ENCODE measurements around the gene GAD1. TPM values are rescaled to one million over a fixed set of nuclear protein-coding genes. Genes with fewer than 3 reads are reported as not detected.

GAD1 gene
- total RNA-seq, 1 donor from 2014 or later, result not detected

GRCh38 chr2:170882758-170883157 lies 66.1 kb downstream of the GAD1 start:
- intact Hi-C loops (cut with DNase I), result no loop called here
- DNase-seq (no peak), ATAC-seq (ENCODE audit: poor library complexity) (no peak)

GRCh38 chr2:170883683-170884082 lies 67.0 kb downstream of the GAD1 start:
- ATAC-seq (ENCODE audit: poor library complexity), result no peak
- no peak for DNase-seq
- intact Hi-C loops (cut with DNase I), result no loop called here

- ATAC-seq (ENCODE audit: poor library complexity), result no peak
- no peak for DNase-seq
- intact Hi-C loops (cut with DNase I), result no loop called here
Observed at GRCh38 chr2:170885130-170885791, 68.6 kb downstream of the GAD1 start.

- no peak for ATAC-seq (ENCODE audit: poor library complexity)
- no peak for DNase-seq
- intact Hi-C loops (cut with DNase I), result no loop called here
Observed at GRCh38 chr2:170886386-170886785, 69.7 kb downstream of the GAD1 start.

- DNase-seq, result no peak
- intact Hi-C loops (cut with DNase I), result no loop called here
- ATAC-seq (ENCODE audit: poor library complexity), result no peak
Observed at GRCh38 chr2:170887496-170887895, 70.8 kb downstream of the GAD1 start.

- no peak for DNase-seq
- intact Hi-C loops (cut with DNase I), result no loop called here
- no peak for ATAC-seq (ENCODE audit: poor library complexity)
Observed at GRCh38 chr2:170887896-170888295, 71.2 kb downstream of the GAD1 start.

- intact Hi-C loops (cut with DNase I), result no loop called here
- ATAC-seq (ENCODE audit: poor library complexity) (no peak), DNase-seq (no peak)
Observed at GRCh38 chr2:170891893-170892292, 75.2 kb downstream of the GAD1 start.

GRCh38 chr2:170892391-170892951 lies 75.8 kb downstream of the GAD1 start:
- intact Hi-C loops (cut with DNase I), result no loop called here
- ATAC-seq (ENCODE audit: poor library complexity) (no peak), DNase-seq (no peak)

GRCh38 chr2:170895023-170895757 lies 78.5 kb downstream of the GAD1 start:
- DNase-seq, result no peak
- ATAC-seq (ENCODE audit: poor library complexity), result no peak
- intact Hi-C loops (cut with DNase I), result no loop called here

GRCh38 chr2:170896622-170897021 lies 79.9 kb downstream of the GAD1 start:
- intact Hi-C loops (cut with DNase I), result no loop called here
- DNase-seq (no peak), ATAC-seq (ENCODE audit: poor library complexity) (no peak)

GRCh38 chr2:170897108-170897507 lies 80.4 kb downstream of the GAD1 start:
- ATAC-seq (ENCODE audit: poor library complexity) (no peak), DNase-seq (no peak)
- intact Hi-C loops (cut with DNase I), result no loop called here

GRCh38 chr2:170905864-170906263 lies 89.2 kb downstream of the GAD1 start:
- DNase-seq, result no peak
- intact Hi-C loops (cut with DNase I), result no loop called here
- ATAC-seq (ENCODE audit: poor library complexity), result no peak

Other genes with a start within 250 kb of the GAD1 start
- 0.46 TPM for gene SP5, start 101.5 kb upstream of the GAD1 start, total RNA-seq
- 0.94 TPM for gene ERICH2, start 46.5 kb upstream of the GAD1 start, total RNA-seq
- gene GORASP2, start 112.4 kb downstream of the GAD1 start, total RNA-seq, result 53.2 TPM